ENCODE measurements around the gene NCBP3. TPM values are rescaled to one million over a fixed set of nuclear protein-coding genes. Genes with fewer than 3 reads are reported as not detected.

NCBP3 gene
- total and polyA plus RNA-seq, 7 donors, result 9.3 to 23.5 (median 15.1) TPM

GRCh38 chr17:3762922-3763776, 82.9 kb downstream of the NCBP3 start:
- Histone ChIP-seq H3K4me3 (no peak overlapping the region), H3K27ac (no peak overlapping the region), H3K9me3 (no peaks in the 10 kb centered on the region), H3K36me3 (ENCODE audit: insufficient read depth in 1 of 2, low read depth in 1 of 2) (no peaks in the 10 kb centered on the region), H3K27me3 (ENCODE audit: insufficient read depth in 3 of 3, low read length in 2 of 3) (no peaks in the 10 kb centered on the region), H3K4me1 (no peaks in the 10 kb centered on the region)
- no peak for DNase-seq
- no peak for ATAC-seq
- TF ChIP-seq CTCF (IDR thresholded peaks at IDR 0.05), result no peak
- intact Hi-C loops (cut with DNase I), result no loop called here
- WGBS, 3 donors, result 88 to 91% (median 90%) methylated on average over 14 of the region's 14 CpGs

GRCh38 chr17:3761918-3762380, 84.1 kb downstream of the NCBP3 start:
- WGBS, 3 donors, result 72 to 75% (median 72%) methylated on average over 16 of the region's 16 CpGs
- DNase-seq (no peak), ATAC-seq (no peak)
- H3K27ac ChIP-seq, result no peak overlapping the region
- no peaks in the 10 kb centered on the region for H3K4me1 ChIP-seq
- intact Hi-C loops (cut with DNase I), result no loop called here
- peaks cover 0 to 3% (median 0%) of the 10 kb centered on the region in 3 donors for H3K27me3 ChIP-seq (ENCODE audit: insufficient read depth in 3 of 3, low read length in 2 of 3)
- no peaks in the 10 kb centered on the region for H3K36me3 ChIP-seq (ENCODE audit: insufficient read depth in 1 of 2, low read depth in 1 of 2)
- no peaks in the 10 kb centered on the region for H3K9me3 ChIP-seq
- H3K4me3 ChIP-seq, result no peak overlapping the region
- no peak for TF ChIP-seq CTCF (IDR thresholded peaks at IDR 0.05)

- Histone ChIP-seq H3K4me1 (no peaks in the 10 kb centered on the region), H3K27me3 (ENCODE audit: insufficient read depth in 3 of 3, low read length in 2 of 3) (peaks cover 0 to 3% (median 0%) of the 10 kb centered on the region in 3 donors), H3K27ac (no peak overlapping the region), H3K9me3 (no peaks in the 10 kb centered on the region), H3K4me3 (no peak overlapping the region), H3K36me3 (ENCODE audit: insufficient read depth in 1 of 2, low read depth in 1 of 2) (no peaks in the 10 kb centered on the region)
- intact Hi-C loops (cut with DNase I), result no loop called here
- no peak for TF ChIP-seq CTCF (IDR thresholded peaks at IDR 0.05)
- ATAC-seq, result no peak
- DNase-seq, result no peak
- 76 to 84% (median 79%) methylated on average over 23 of the region's 23 CpGs for WGBS, 3 donors
Observed at GRCh38 chr17:3761036-3761917, 84.8 kb downstream of the NCBP3 start.

GRCh38 chr17:3759597-3760216, 86.3 kb downstream of the NCBP3 start:
- H3K27ac ChIP-seq, result no peak overlapping the region
- no peaks in the 10 kb centered on the region for H3K4me1 ChIP-seq
- peaks cover 0 to 7% (median 6%) of the 10 kb centered on the region in 3 donors for H3K27me3 ChIP-seq (ENCODE audit: insufficient read depth in 3 of 3, low read length in 2 of 3)
- H3K4me3 ChIP-seq, result no peak overlapping the region
- intact Hi-C loops (cut with DNase I), result no loop called here
- DNase-seq (no peak), ATAC-seq (no peak)
- no peak for TF ChIP-seq CTCF (IDR thresholded peaks at IDR 0.05)
- 75 to 81% (median 79%) methylated on average over 6 of the region's 6 CpGs for WGBS, 3 donors
- no peaks in the 10 kb centered on the region for H3K9me3 ChIP-seq
- H3K36me3 ChIP-seq (ENCODE audit: insufficient read depth in 1 of 2, low read depth in 1 of 2), result no peaks in the 10 kb centered on the region

Measured in psoas muscle (tissue), 8 donors.